Cardiac fibroblast (primary cell): ENCODE results near the gene NELFB.

ENCODE experiments used
- DNase-seq, 2 donors: peaks; one replicate each; pipeline versions ENCODE4 v3.0.0 to v3.0.0-alpha.2; 2010; ENCODE audit warnings: low read depth in 2 of 2
- H3K4me3 ChIP-seq, 2 donors: replicated peaks in 1 of 2; 1 replicate in 1 of 2; 2 replicates in 1 of 2; pipeline ENCODE4 v1.5.1; 2011; ENCODE audit warnings: low read depth in 2 of 2, low read length in 2 of 2, mild to moderate bottlenecking in 2 of 2, moderate library complexity in 1 of 2
- CTCF ChIP-seq: IDR thresholded peaks from one replicate; pipeline ENCODE4 v1.5.1; 2011; ENCODE audit warnings: low read depth, mild to moderate bottlenecking, low read length, inconsistent platforms

NELFB gene

GRCh38 chr9:137286975-137287383 is 31.9 kb downstream of the NELFB start:
- H3K4me3 ChIP-seq, result no peak overlapping the region
- DNase-seq, result peak; percentile 67 to 78
- peak; percentile 71 for TF ChIP-seq CTCF

- TF ChIP-seq CTCF, result no peak
- H3K4me3 ChIP-seq, result no peak overlapping the region
- DNase-seq, result no peak
These were observed 38.0 kb downstream of the NELFB start for GRCh38 chr9:137293094-137293481.

GRCh38 chr9:137293482-137294090 is 38.5 kb downstream of the NELFB start:
- no peak overlapping the region for H3K4me3 ChIP-seq

GRCh38 chr9:137294091-137294680 is 39.1 kb downstream of the NELFB start:
- no peak overlapping the region for H3K4me3 ChIP-seq
- DNase-seq, result peak; percentile 64 to 78
- no peak for TF ChIP-seq CTCF

More at GRCh38 chr9:137293482-137294090, 38.5 kb downstream of the NELFB start:
- DNase-seq, result no peak
- no peak for TF ChIP-seq CTCF

GRCh38 chr9:137294681-137295237 is 39.6 kb downstream of the NELFB start:
- peak; percentile 32 to 68 for DNase-seq
- H3K4me3 ChIP-seq, result no peak overlapping the region
- no peak for TF ChIP-seq CTCF

GRCh38 chr9:137295238-137295811 is 40.2 kb downstream of the NELFB start:
- no peak overlapping the region for H3K4me3 ChIP-seq
- no peak for TF ChIP-seq CTCF
- peak in 1 of 2 donors; percentile 34 for DNase-seq
